HPDE6-E6E7 (cell line): ENCODE data around the gene PSG2.
"Not testable (repeated sequence)": the region's sequence is repeated elsewhere in the genome, so short reads cannot be mapped to it uniquely, and the experiment has no call there.

Experiments used
- DNase-seq: peaks from one replicate; pipeline ENCODE4 v3.0.0; 2011; ENCODE audit warnings: missing footprints; ENCODE audit errors: extremely low spot score

Gene PSG2

DNA sequence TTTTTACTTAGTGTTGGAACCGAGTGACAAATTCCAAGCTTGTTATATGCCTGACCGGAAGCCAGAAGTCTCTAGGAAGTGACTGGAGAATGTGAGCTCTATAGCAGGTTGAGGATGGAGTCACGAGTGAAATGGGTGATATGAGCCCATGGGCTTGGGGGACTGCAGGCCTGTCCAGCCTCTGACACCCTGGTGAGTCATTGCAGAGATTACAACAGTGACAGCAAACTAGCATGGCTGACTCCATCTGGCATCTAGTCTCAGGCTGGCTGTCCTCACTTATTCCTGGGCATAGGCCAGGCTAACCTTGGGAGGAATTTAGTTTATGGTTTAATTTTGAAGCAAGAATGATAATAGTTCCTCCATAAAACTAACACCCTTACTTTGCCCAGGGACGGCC lies 4.6 kb downstream of the PSG2 start:
- not testable (repeated sequence) for DNase-seq

DNA sequence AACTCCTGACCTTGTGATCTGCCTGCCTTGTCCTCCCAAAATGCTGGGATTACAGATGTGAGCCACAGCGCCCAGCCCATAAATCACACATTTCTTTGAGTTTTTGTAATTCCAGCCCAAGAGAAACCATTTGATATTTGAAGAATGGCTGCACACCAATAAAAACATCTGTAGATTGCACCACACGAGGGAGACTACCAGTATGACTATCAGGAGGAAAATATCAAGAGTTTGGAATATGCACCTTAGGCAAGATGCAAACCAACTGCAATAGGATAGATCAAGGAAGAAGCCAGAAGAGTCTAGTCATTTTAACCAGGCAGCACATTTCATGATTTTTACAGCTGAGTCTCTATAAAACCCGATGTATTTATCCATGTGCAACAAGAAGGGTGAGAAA lies 20.1 kb downstream of the PSG2 start:
- DNase-seq, result not testable (repeated sequence)

GRCh38 chr19:43061326-43061725 lies 21.2 kb downstream of the PSG2 start:
- DNase-seq, result not testable (repeated sequence)

GRCh38 chr19:43060254-43060653 lies 22.2 kb downstream of the PSG2 start:
- DNase-seq, result not testable (repeated sequence)

DNA sequence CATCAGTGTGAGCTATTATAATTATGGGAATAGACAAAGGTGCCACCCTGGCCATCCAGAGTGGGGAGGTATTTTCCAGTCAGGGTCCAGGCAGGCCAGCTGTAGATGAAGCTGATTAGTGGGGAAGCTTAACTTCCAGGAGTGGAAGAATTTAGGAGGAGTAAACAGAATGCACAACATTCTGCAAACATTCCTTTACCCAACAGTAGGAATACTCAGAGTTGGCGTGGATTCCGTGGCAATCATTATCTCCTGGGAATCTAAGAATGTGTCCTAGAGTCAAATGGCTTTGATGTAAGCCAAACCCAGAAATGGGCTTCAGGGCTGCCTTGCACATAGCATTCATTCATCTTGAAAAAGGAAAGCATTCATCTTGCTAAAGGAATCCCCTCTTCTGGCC lies 23.0 kb downstream of the PSG2 start:
- DNase-seq, result not testable (repeated sequence)

DNA sequence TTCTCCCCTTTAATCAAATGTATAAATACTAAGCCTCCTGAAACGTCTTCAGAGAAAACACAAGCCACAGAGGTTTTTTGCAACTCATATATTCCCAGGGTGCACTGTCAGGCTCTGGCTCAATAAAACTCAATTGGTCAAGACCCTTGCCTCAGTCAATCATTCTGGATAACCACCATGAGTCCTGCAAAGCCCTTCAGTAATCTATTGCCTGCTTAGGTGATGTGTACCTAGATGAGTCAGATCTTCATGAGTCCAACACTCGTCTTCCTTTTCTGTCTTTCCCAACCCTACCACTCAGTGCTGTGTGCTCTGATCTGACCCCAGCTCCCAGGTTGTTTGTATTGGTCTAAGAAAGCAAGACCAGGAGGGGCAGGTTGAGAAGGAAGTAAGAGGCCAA lies 24.1 kb downstream of the PSG2 start:
- not testable (repeated sequence) for DNase-seq

GRCh38 chr19:43047966-43048365 lies 34.5 kb downstream of the PSG2 start:
- DNase-seq, result not testable (repeated sequence)

- DNase-seq, result not testable (repeated sequence)
Measured at GRCh38 chr19:43046578-43046977, 35.9 kb downstream of the PSG2 start.

GRCh38 chr19:43043492-43044180 lies 38.9 kb downstream of the PSG2 start:
- not testable (repeated sequence) for DNase-seq

DNA sequence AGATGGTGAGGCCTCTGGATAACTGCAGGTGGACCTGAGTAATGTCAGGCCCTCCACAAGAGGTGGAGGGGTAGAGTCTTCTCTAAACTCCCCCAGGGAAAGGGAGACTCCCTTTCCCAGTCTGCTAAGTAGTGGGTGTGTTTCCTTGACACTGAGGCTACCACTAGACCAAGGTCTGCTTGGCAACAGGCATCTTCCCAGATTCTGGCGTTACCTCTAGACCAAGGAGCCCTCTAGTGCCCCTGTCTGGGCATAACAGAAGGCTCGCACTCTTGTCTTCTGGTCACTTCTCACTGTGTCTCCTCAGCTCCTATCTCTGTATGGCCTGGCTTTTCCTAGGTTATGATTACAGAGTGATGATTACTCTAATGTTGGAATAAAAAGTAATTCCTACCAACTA lies 50.9 kb downstream of the PSG2 start:
- not testable (repeated sequence) for DNase-seq

GRCh38 chr19:43028866-43029265 lies 53.6 kb downstream of the PSG2 start:
- no peak for DNase-seq

DNA sequence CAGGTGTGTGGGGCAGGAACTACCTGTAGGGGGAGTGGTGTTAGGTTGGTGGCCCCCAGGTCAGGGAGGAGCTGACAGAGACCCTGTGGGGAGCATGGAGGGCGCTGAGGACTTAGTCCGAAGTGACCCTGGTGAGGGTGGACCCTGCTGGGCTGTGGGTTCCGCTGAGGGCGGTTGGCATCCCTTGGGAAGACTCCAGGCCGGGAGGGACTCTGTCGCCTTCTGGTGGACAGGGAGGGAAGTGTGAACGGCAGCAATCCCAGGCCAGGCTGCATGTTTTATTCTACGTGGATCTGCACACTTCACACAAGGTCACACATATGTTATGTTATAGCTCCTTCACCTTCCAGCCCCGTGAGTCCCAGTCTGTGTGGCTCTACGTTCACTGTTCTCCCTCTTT lies 54.5 kb downstream of the PSG2 start:
- DNase-seq, result not testable (repeated sequence)

DNA sequence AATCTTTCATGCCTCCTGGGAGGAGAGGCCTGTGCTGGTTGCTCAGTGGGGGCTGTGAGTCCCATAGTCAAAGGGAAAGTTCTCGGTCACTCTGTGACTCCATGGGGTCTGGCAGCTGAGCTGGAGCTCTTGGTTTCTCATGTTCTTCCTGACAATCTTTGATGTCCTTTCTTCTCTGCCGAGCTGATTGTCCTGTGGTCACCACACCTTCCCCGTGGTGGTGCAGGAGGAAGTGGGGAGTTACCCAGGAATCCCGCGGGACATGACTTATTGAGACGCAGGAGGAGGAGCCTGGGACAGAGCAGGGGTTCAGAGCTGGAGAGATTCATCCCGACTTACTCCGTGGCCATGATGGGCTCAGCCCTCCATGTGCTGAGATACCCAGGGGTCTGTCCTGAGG lies 55.4 kb downstream of the PSG2 start:
- not testable (repeated sequence) for DNase-seq

- DNase-seq, result not testable (repeated sequence)
Measured at GRCh38 chr19:43026369-43026768, 56.1 kb downstream of the PSG2 start, which contains the start of gene PSG11. PSG11 (minus strand) TSS chr19:43026469; CDS start chr19:43026372, 97 bp downstream.

DNA sequence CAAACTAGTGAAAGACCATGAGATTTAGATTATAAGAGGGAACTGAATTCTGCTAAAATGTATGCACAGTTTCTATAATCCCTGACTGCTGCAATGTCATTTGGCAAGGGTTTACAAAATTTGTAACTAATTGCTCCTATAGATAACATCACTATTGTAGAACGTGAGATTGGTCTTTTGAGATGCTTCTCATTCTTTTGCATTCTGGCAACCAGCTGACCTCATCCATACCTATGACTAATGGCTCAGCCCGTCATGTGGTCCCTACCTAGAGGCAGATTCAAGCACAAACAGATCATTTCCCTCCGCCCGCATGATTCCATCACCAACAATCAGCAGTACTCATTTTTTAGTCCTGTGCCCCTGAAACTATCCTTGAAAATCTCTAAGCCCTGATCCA lies 60.4 kb downstream of the PSG2 start:
- peak; percentile 1 for DNase-seq

DNA sequence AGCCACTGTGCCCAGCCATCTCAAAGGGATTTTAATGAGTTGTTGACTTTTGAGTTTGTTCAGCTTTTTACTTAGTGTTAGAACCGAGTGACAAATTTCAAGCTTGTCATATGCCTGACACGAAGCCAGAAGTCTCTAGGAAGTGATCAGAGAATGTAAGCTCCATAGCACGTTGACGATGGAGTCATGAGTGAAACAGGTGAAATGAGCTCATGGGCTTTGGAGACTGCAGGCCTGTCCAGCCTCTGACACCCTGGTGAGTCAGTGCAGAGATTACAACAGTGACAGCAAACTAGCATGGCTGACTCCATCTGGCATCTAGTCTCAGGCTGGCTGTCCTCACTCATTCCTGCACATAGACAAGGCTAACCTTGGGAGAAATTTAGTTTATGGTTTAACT lies 60.9 kb downstream of the PSG2 start:
- DNase-seq, result peak; percentile 76

GRCh38 chr19:43019588-43019987 lies 62.9 kb downstream of the PSG2 start:
- not testable (repeated sequence) for DNase-seq
